ENCODE data around the gene NR3C1.
"Not testable (repeated sequence)": the region's sequence is repeated elsewhere in the genome, so short reads cannot be mapped to it uniquely, and the experiment has no call there.

NR3C1 gene

DNA sequence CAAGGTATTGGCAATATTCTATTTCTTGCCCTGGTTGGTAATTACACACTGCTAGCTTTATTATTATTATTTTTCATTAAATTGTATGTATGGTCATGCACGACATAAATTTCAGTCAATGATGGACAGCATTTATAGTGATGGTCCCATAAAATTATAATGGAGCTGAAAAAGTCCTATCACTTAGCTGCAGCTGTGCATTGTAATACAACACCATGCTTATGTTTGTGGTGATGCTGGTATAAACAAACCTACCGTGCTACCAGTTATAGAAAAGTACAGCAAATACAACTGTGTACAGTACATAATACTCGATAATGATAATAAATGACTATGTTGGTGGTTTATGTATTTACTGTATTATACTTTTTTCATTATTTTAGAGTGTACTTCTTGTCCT lies 65.5 kb downstream of the NR3C1 start:
- DNase-seq (ENCODE audit: low spot score): no peak

DNA sequence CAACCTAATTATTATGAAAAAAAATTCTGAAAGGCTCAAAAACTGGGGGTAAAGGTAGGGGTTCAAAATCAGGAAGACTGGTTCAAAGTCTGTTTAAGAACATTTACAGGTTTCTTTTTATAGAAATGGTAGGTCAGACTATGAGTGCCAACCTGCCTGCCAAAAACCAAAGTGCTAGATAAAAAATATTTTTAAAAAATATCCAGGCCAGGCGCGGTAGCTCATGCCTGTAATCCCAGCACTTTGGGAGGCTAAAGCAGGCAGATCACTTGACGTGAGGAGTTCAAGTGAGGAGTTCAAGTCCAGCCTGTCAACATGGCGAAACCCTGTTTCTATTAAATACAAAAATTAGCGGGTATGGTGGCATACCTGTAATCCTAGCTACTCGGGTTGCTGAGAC lies 67.0 kb downstream of the NR3C1 start:
- no peak for DNase-seq (ENCODE audit: low spot score)

DNA sequence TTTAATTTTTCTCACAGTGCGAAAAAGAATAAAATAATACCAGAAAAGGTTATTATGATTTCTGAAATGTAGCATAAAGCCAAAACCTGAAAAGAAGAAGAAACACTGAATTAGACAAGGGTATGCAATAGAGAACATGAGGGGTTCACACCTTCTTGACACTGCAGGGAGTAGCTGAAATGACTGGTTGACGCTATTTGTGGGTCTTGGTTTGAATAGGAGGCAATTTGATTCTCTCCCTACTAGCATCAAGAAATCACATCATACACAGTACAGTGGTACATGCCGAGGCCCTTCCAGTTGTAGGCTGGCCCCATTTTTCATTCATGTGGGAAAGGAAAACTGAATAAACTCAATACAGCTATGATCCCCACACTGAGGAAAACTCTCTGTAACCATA lies 68.6 kb downstream of the NR3C1 start:
- no peak for DNase-seq (ENCODE audit: low spot score)

DNA sequence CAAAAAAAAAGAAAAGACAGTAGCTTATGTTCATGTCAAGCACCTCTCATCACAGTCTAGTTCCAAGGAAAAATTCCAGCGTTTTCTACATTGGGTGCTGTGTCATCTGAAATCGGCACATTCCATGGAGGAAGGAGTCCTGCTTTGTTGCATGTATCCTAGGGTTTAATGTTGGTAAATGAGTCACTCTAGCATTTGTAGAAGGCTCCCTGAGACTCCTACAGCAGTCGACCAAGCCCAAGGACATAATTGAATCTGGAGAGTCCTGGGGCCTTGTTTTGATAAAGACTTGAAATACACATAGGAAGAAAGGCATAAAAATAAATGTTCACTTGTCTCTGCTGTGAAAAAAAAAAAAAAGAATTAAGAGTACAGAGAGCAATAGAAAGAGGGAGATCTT lies 69.1 kb downstream of the NR3C1 start:
- DNase-seq (ENCODE audit: low spot score): not testable (repeated sequence)

DNA sequence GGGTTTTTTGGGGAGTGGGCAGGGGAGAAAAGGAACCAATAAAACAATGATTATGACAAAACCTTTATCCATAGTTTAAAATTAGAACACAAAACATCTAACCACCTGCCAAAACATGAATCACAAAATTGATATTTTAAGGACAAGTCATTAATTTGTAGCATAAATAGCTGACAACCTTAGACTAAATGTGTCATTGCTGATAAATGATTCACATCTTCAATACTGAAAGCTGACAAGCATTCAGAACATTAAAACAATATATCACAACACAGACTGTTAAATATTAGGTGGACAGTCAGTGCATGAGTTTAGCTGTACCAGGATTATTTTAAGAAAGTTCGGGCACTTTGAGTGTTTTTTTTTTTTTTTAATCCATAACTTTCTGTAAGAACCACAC lies 71.5 kb downstream of the NR3C1 start:
- DNase-seq (ENCODE audit: low spot score): no peak

DNA sequence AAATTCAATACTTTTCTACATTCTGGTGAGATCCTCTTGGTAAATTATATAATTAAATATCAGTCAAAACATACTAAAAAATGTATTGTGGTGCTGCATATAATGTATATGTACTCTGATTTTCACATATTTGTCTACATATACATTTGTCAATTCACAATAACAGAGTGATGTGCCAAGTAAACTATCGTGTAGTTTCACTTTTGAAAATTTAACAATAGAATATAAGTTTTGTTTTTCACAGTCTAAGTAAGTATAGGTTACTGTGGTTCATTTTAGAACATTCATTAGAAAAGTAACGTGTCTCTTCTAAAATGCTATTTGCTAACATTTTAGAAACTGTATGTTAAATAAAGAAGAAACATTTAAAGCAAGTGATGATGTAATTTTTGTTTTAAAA lies 73.6 kb downstream of the NR3C1 start:
- DNase-seq (ENCODE audit: low spot score): no peak

DNA sequence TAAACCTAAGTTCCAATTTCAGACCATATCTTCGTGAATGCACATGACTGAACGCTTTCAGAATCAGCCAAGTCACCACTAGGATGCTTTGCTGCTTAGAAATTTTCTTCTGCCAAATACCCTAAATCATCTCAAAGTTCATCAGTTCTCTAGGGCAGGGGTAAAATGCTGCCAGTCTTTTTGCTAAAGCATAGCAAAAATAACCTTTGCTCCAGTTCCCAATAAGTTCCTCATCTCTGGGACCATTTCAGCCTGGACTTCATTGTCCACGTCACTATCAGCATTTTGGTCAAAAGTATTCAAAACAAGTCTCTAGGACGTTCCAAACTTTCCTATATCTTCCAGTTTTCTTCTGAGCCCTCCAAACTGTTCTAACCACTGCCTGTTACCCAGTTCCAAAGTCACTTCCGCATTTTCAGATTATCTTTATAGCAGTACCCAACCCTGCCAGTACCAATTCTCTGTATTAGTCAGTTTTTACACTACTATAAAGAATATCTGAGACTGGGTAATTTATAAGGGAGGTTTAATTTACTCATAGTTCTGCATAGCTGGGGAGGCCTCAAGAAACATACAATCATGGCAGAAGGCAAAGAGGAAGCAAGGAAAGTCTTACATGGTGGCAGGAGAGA lies 74.8 kb downstream of the NR3C1 start:
- no peak for DNase-seq (ENCODE audit: low spot score)

DNA sequence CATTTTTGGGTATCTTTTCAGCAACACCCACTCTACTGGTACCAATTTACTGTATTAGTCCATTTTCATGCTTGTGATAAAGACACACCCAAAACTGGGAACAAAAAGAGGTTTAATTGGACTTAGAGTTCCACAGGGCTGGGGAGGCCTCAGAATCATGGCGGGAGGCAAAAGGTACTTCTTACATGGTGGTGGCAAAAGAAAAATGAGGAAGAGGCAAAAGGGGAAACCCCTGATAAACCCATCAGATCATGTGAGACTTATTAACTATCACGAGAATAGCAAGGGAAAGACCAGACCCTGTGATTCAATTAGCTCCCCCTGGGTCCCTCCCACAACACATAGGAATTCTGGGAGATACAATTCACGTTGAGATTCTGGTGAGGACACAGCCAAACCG lies 78.4 kb downstream of the NR3C1 start:
- DNase-seq (ENCODE audit: low spot score): not testable (repeated sequence)

DNA sequence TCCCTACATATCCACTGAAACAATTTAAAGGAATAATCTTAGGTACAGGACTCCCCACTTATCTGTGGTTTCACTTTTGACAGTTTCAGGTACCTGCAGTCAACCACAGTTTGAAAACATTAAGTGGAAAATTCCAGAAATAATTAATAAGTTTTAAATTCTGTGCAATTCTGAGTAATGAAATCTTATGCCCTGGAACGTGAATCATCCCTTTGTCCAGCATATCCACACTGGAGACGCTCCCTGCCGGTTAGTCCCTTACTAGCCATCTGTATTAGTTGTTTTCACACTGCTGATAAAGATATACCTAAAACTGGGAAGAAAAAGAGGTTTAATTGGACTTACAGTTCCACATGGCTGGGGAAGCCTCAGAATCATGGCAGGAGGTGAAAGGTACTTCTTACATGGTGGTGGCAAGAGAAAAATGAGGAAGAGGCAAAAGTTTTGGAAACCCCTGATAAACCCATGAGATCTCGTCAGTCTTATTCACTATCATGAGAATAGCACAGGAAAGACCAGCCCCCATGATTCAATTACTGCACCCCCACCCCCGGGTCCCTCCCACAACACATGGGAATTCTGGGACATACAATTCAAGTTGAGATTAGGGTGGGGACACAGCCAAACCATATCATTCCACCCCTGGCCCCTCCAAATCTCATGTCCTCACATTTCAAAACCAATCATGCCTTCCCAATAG lies 80.4 kb downstream of the NR3C1 start:
- not testable (repeated sequence) for DNase-seq (ENCODE audit: low spot score)

DNA sequence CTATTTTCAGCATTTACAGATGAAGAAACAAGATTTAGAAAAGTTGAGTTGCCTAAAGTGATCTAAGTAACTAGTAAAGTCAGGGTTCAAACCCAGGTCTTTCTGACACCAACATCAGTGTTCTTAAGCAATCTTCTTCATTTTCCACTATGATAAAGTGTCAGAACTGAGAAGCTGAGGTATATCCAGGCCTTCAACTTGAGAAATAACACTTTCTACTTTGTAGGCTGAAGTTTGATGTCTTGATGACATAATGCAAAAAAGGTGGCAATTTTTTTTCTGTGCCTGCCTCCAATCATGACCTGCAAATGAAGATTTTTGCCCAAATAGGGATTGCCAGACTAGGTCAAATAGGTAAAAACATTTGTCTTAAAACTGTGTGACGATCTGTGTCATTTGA lies 81.3 kb downstream of the NR3C1 start:
- DNase-seq (ENCODE audit: low spot score): no peak

DNA sequence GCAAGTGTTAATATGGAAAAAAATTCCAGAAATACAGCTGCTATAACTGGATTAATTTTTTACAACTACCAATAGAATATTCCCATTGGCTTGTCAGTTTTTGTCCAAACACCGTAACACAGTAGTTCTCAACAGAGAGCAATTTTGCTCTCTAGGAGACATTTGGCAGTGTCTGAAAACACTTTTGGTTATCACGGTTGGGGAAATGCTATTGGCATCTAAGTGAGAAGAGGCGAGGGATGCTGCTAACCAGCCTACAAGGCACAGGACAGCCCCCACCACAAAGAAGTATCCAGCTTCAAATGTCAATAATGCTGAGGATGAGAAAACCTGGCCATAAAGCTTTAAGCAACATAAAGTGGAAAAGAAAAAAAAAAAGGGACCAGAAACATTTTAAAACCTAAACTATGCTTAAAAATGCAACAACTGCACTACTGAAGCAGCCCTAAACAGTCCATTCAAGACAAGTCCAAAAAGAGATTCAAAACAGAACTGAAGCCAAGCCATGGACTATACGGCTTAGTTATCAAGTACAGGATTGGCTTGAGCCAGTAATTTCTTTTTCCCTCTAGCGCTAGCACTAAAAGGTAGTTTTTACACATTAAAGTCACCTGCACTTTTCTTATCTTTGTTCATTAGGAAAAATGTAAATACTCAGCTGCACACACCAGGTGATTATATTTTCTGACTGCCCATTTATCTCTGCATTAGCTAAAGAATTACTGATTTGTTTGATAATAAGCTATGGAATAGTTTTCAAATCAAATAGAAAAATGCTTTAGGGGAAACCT lies 83.9 kb downstream of the NR3C1 start:
- no peak for DNase-seq (ENCODE audit: low spot score)

DNA sequence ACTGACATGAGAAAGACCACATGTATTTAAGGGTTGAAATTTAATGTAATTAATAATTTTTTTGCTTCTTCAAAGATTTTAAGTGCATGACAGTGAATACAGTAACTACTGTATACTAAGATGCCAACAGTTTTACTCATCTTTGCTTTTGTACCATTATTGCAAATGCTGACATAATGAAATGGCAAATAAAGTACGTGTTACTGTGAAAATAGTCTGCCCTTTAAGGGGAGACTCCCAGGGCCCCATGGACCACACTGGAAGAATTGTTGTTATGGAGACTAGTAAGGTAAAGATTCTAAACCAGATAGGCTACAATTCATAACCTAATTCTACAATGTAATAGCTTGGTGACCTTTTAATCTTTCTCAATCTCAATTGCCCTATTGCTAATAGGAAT lies 84.7 kb downstream of the NR3C1 start:
- DNase-seq (ENCODE audit: low spot score): no peak

DNA sequence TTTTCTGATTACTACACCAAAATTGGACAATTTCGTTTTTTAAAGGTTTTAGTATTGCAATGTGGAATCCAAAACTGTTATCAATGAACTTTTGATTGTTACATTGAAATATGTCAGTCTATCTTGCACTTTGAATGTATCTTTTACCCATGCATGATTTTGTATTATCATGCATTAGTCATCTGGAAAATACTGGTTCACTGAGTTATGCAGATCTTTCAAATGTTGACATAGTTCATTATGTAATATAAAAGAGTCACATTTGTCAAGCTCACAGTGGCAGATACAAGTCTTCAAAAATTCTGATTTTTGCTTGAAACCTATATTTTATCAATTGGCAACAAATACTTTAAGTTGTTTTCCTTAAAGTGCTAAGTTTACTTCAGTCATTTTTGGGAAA lies 85.2 kb downstream of the NR3C1 start:
- DNase-seq (ENCODE audit: low spot score): no peak

DNA sequence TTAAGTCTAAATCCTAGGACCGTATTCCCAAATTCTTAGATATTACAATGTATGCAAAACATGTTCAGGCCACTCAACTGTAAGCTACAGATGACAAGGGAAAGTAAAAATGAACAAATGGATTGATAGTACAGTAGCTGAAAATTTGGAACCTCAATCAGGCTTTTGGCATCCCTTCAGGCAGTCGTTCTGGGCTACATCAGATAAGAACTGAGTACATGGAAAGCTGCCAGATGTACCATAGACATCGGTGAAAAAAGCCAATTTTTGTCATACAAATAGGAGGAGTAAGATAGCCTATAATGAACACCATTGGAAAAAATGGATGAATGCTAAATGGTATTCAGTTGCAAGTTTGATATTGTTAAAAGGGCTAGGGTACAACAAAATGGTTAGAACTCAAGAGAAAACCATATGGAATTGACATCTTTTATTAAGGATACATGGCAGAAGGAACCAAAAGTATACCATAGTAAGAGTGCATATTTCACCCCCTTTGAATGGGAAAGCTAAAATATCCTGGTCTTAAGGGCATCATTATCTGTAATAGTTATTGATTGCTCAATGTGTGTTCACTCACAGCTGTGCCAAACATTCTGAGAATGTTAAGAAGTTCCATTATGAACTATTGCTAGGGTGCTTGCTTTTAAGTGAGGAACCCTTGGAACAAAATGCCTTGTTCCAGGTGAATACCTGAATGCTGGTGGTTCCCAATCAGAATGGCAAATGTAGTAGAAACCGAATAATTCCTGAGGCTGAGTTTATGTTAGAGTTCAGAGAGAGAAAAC lies 86.4 kb downstream of the NR3C1 start:
- no peak for DNase-seq (ENCODE audit: low spot score)

DNA sequence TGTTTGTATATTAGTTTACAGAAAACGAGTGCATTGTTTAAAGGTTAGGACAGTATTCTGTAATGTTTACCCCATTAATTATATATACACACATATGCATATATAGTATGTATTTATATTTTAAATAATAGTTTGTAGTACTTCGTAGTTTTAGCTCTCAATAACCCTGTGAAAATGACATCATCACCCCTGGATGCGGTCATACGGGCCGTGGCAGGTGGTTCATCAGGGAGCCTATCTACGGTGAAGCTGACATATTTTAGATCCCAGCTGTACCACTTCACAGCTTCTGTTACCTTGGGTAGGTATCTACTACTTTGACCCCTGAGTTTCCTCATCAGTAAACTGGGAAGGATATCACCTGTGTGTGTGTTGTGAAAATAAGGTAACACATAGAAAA lies 87.1 kb downstream of the NR3C1 start:
- no peak for DNase-seq (ENCODE audit: low spot score)

DNA sequence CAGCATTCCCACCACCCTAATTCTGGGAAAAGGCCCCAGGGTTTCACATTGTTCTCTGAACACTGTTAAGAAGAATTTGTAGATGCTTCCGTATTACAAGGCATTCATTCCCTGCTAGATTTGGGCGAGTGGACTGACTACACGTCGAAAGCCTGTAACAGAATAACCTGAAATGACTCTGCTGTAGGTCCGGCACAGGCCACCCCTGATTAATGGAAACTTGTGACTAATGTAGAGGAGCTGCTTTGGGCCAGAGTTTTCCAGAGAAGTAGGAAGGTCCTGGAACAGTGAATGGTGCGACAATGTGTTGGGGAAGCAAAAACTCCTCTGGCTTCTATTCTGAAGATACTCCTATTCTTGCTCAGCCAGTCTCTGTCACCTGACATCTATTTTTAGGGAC lies 87.6 kb downstream of the NR3C1 start:
- DNase-seq (ENCODE audit: low spot score): no peak

DNA sequence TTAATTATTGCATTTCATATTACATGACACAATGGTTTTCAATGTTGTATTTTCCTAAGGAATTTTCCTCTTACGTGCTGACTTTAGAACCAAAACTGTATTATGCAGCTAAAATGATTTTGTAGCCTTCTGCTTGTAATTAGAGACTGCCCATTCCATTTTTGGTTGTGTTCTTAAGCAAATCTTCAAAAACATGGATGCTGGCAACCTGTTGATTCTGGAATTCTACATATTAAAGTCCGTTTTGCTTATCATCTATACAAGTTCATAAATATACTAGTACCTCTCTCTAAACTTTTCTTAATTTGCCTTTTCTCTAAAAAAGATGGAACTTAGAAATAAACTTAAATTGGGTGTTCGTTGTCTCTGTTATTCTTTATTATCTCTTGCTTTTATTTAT lies 88.3 kb downstream of the NR3C1 start:
- no peak for DNase-seq (ENCODE audit: low spot score)

DNA sequence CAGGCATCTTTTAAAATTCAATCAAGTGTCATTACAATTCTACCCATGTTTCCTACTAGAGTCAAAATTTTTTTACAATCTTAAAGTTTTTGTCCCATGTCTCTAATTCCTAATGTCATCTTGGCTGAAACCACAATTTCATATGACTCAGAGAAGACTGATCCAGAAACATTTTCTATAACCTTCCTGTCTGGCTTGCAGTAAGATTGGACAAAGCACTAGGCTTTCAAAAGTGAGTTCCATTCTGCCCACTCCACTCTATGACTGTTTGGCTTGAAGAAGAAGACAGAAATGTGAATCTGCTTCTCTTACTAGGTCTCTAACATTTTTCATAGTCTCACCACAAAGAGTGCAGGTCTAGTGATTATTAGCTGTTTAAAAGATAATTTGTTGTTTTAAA lies 88.8 kb downstream of the NR3C1 start:
- DNase-seq (ENCODE audit: low spot score): no peak

DNA sequence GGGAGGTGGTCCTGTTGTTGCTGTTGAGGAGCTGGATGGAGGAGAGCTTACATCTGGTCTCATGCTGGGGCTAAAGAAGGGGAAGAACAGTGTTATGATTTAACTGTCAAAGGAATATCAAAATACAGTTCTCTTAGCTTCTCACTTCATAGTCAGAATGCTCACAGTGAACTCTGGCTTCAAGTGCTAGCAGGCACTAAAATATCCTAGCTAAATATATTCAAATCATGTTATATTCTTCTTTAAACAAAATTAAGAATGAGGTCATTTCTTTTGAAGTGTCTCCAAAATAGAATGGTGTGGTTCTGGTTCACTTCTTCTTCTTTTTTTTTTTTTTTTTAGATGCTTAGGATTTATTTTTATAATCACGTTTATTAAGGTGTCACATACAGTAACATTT lies 89.4 kb downstream of the NR3C1 start:
- DNase-seq (ENCODE audit: low spot score): no peak

DNA sequence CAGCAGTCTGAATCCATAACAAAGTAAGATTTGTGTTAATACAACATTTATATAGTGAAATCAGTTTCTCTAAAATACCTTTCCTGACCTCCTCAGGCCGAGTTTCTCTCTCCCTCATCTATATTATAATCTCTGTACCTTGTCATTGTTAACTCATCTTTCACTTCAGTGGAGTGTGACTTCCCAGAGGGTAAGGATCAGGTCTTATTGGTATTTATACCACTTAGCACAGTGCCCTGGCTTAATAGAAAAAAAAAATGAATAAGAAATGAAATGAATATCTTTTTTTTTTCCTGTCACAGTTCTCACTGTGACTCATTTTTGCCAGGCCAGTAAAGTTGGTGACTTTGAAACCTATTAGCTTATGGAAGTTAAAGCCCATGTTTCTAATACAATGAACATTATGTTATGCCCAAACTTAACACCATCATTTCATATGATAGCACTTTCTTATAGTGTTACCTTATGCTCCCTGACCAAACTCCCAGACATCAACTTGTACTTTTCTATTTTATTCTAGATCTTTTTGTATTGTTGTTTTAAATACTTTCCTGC lies 90.1 kb downstream of the NR3C1 start:
- no peak for DNase-seq (ENCODE audit: low spot score)

DNA sequence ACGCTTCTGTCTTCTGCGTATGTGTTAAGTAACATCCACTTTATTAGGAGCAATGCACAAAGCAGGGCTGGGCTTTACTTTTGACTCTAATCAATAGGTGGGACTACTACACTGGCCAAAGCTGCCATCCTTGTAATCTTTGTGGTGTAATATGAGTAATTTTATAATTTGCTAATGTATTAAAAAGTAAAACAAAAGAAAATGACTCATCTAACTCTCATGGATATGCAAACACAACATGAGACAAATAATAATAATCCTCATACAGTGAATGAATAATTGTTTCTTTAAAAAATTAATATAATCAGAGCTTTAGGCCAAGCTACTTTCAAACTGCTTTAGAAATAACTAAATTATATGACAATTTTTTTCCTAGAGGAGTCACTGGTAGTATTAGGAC lies 90.7 kb downstream of the NR3C1 start:
- no peak for DNase-seq (ENCODE audit: low spot score)

DNA sequence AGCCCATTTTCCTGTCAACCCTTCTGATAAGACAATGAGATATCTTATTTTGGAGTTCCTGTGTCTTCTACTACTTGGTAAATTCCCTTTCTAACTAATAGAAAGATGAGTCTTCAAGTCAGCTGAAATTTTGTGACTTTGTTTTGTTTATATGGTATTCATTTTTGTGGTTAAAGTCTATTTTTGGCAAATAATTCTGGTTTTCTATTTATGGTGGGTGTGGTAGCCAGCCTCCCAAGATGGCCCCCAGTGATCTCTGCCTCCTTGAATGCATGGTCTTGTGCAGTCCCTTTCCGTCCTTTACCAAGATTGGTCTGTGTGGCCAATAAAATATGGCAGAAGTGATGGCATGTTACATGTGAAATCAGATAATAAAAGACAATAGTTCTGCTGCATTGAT lies 91.5 kb downstream of the NR3C1 start:
- DNase-seq (ENCODE audit: low spot score): no peak
